Mesendoderm (in vitro differentiated cells): ENCODE results near the gene SRGN.
A peak's percentile ranks its signal among the peaks of the same experiment; 100 is the strongest.

Experiments used
- DNase-seq: peaks from one replicate; pipeline ENCODE4 v3.0.0; 2013
- H2AK5ac ChIP-seq: 2 replicates; pipeline ENCODE4 v1.6.1; 2013; ENCODE audit warnings: low read length, inconsistent platforms
- H2BK120ac ChIP-seq: 2 replicates; pipeline ENCODE4 v1.6.1; 2013; ENCODE audit warnings: low read depth, mild to moderate bottlenecking, low read length, moderate library complexity, mixed read lengths
- H2BK15ac ChIP-seq: replicated peaks from 2 replicates; pipeline ENCODE4 v1.6.1; 2013; ENCODE audit warnings: low read depth, mild to moderate bottlenecking, moderate library complexity
- H2BK5ac ChIP-seq: 2 replicates; pipeline ENCODE4 v1.6.1; 2013; ENCODE audit warnings: low read length, inconsistent platforms
- H3K18ac ChIP-seq: 2 replicates; pipeline ENCODE4 v1.6.1; 2013; ENCODE audit warnings: mild to moderate bottlenecking, low read length, mixed read lengths
- H3K23ac ChIP-seq: one replicate; pipeline ENCODE4 v1.6.1; 2013; ENCODE audit warnings: low read length
- H3K27ac ChIP-seq: 2 replicates; pipeline ENCODE4 v1.5.1; 2013; ENCODE audit warnings: low read depth, mild to moderate bottlenecking, inconsistent platforms, low read length, moderate library complexity
- H3K27me3 ChIP-seq: 2 replicates; pipeline ENCODE4 v1.6.1; 2013; ENCODE audit warnings: low read length, control low read depth, mild to moderate bottlenecking, inconsistent platforms; ENCODE audit not compliant: insufficient read depth, poor library complexity
- H3K36me3 ChIP-seq: 2 replicates; pipeline ENCODE4 v1.6.1; 2013; ENCODE audit warnings: low read length, inconsistent platforms; ENCODE audit not compliant: control insufficient read depth, insufficient read depth
- H3K4ac ChIP-seq: one replicate; pipeline ENCODE4 v1.6.1; 2013; ENCODE audit warnings: low read depth, mild to moderate bottlenecking, low read length, moderate library complexity
- H3K4me1 ChIP-seq: 2 replicates; pipeline ENCODE4 v1.6.1; 2013; ENCODE audit warnings: low read depth, low read length, inconsistent platforms; ENCODE audit not compliant: control insufficient read depth
- H3K4me2 ChIP-seq: 2 replicates; pipeline ENCODE4 v1.6.1; 2013; ENCODE audit warnings: low read length
- H3K4me3 ChIP-seq: 2 replicates; pipeline ENCODE4 v1.5.1; 2013; ENCODE audit warnings: mild to moderate bottlenecking, low read length
- H3K56ac ChIP-seq: one replicate; pipeline ENCODE4 v1.6.1; 2013; ENCODE audit warnings: low read length
- H3K79me1 ChIP-seq: 2 replicates; pipeline ENCODE4 v1.6.1; 2013; ENCODE audit warnings: low read length, inconsistent platforms
- H3K79me2 ChIP-seq: 2 replicates; pipeline ENCODE4 v1.6.1; 2013; ENCODE audit warnings: mild to moderate bottlenecking, low read length; ENCODE audit not compliant: control insufficient read depth, insufficient read depth
- H3K9ac ChIP-seq: 2 replicates; pipeline ENCODE4 v1.6.1; 2013; ENCODE audit warnings: low read length, inconsistent platforms
- H4K5ac ChIP-seq: one replicate; pipeline ENCODE4 v1.6.1; 2013; ENCODE audit warnings: low read length
- H4K8ac ChIP-seq: one replicate; pipeline ENCODE4 v1.6.1; 2013; ENCODE audit warnings: low read depth, mild to moderate bottlenecking, control low read depth, low read length, moderate library complexity
- WGBS: extraction: QIAGEN DNeasy Blood & Tissue Kit; methylation state at CpG from one replicate; pipeline ENCODE4 v1.1.7; 2013; ENCODE audit warnings: low lambda C conversion rate, missing lambda C conversion rate; ENCODE audit not compliant: insufficient coverage; ENCODE audit errors: extremely low coverage; 5-methylcytosine and 5-hydroxymethylcytosine counted together

Gene SRGN

GRCh38 chr10:69074532-69074931 is 13.4 kb upstream of the SRGN start:
- H2BK15ac ChIP-seq, result no peak overlapping the region
- H3K4ac ChIP-seq, result no peak overlapping the region
- no peak overlapping the region for H3K4me2 ChIP-seq
- H2AK5ac ChIP-seq, result no peak overlapping the region
- H4K5ac ChIP-seq, result no peak overlapping the region
- H3K27ac ChIP-seq, result no peak overlapping the region
- H3K79me2 ChIP-seq, result no peaks in the 10 kb centered on the region
- H3K23ac ChIP-seq, result no peak overlapping the region
- DNase-seq, result no peak
- no peaks in the 10 kb centered on the region for H3K4me1 ChIP-seq
- no peak overlapping the region for H3K56ac ChIP-seq
- H2BK120ac ChIP-seq, result no peak overlapping the region
- no CpG with 5 or more reads among the region's 4 CpGs for WGBS
- no peak overlapping the region for H2BK5ac ChIP-seq
- H3K79me1 ChIP-seq, result no peaks in the 10 kb centered on the region
- H4K8ac ChIP-seq, result no peak overlapping the region
- no peaks in the 10 kb centered on the region for H3K27me3 ChIP-seq
- no peak overlapping the region for H3K9ac ChIP-seq
- no peaks in the 10 kb centered on the region for H3K36me3 ChIP-seq
- H3K4me3 ChIP-seq, result no peak overlapping the region
- no peak overlapping the region for H3K18ac ChIP-seq

- H3K56ac ChIP-seq, result no peak overlapping the region
- H2BK5ac ChIP-seq, result no peak overlapping the region
- no peaks in the 10 kb centered on the region for H3K79me2 ChIP-seq
- no peak overlapping the region for H3K9ac ChIP-seq
- no peak overlapping the region for H4K5ac ChIP-seq
- H3K79me1 ChIP-seq, result no peaks in the 10 kb centered on the region
- no CpG with 5 or more reads among the region's 4 CpGs for WGBS
- no peak overlapping the region for H3K4me2 ChIP-seq
- no peaks in the 10 kb centered on the region for H3K36me3 ChIP-seq
- no peak overlapping the region for H3K4me3 ChIP-seq
- H3K4ac ChIP-seq, result no peak overlapping the region
- no peak overlapping the region for H3K18ac ChIP-seq
- H3K27me3 ChIP-seq, result no peaks in the 10 kb centered on the region
- H4K8ac ChIP-seq, result no peak overlapping the region
- no peaks in the 10 kb centered on the region for H3K4me1 ChIP-seq
- no peak overlapping the region for H2BK120ac ChIP-seq
- H2BK15ac ChIP-seq, result no peak overlapping the region
- H3K23ac ChIP-seq, result no peak overlapping the region
- H2AK5ac ChIP-seq, result no peak overlapping the region
- no peak for DNase-seq
- H3K27ac ChIP-seq, result no peak overlapping the region
Observed at GRCh38 chr10:69075431-69075830, 12.5 kb upstream of the SRGN start.

GRCh38 chr10:69078311-69078710 is 9.6 kb upstream of the SRGN start:
- no peaks in the 10 kb centered on the region for H3K79me2 ChIP-seq
- H4K5ac ChIP-seq, result no peak overlapping the region
- no peaks in the 10 kb centered on the region for H3K27me3 ChIP-seq
- no peak overlapping the region for H3K4ac ChIP-seq
- no peak overlapping the region for H3K27ac ChIP-seq
- H3K56ac ChIP-seq, result no peak overlapping the region
- no peaks in the 10 kb centered on the region for H3K4me1 ChIP-seq
- H2AK5ac ChIP-seq, result no peak overlapping the region
- no peak overlapping the region for H2BK15ac ChIP-seq
- H3K18ac ChIP-seq, result no peak overlapping the region
- no peak overlapping the region for H3K23ac ChIP-seq
- no peaks in the 10 kb centered on the region for H3K36me3 ChIP-seq
- no peak overlapping the region for H2BK5ac ChIP-seq
- no CpG with 5 or more reads among the region's 2 CpGs for WGBS
- H2BK120ac ChIP-seq, result no peak overlapping the region
- no peak overlapping the region for H3K4me3 ChIP-seq
- no peak overlapping the region for H4K8ac ChIP-seq
- H3K4me2 ChIP-seq, result no peak overlapping the region
- H3K79me1 ChIP-seq, result no peaks in the 10 kb centered on the region
- no peak for DNase-seq
- no peak overlapping the region for H3K9ac ChIP-seq

- no peak overlapping the region for H3K9ac ChIP-seq
- no peaks in the 10 kb centered on the region for H3K36me3 ChIP-seq
- H3K4me1 ChIP-seq, result no peaks in the 10 kb centered on the region
- DNase-seq, result no peak
- no CpG with 5 or more reads among the region's 4 CpGs for WGBS
- no peak overlapping the region for H3K56ac ChIP-seq
- no peak overlapping the region for H2BK120ac ChIP-seq
- H3K23ac ChIP-seq, result no peak overlapping the region
- H3K79me1 ChIP-seq, result no peaks in the 10 kb centered on the region
- H3K4ac ChIP-seq, result no peak overlapping the region
- no peak overlapping the region for H2BK15ac ChIP-seq
- H3K27ac ChIP-seq, result no peak overlapping the region
- no peak overlapping the region for H3K4me2 ChIP-seq
- no peaks in the 10 kb centered on the region for H3K27me3 ChIP-seq
- H4K5ac ChIP-seq, result no peak overlapping the region
- H2BK5ac ChIP-seq, result no peak overlapping the region
- no peak overlapping the region for H3K4me3 ChIP-seq
- H2AK5ac ChIP-seq, result no peak overlapping the region
- no peak overlapping the region for H4K8ac ChIP-seq
- H3K18ac ChIP-seq, result no peak overlapping the region
- H3K79me2 ChIP-seq, result no peaks in the 10 kb centered on the region
Observed at GRCh38 chr10:69080226-69080625, 7.7 kb upstream of the SRGN start.

- H2BK5ac ChIP-seq, result no peak overlapping the region
- H3K4me1 ChIP-seq, result peaks cover 3% of the 10 kb centered on the region
- H3K27me3 ChIP-seq, result no peaks in the 10 kb centered on the region
- peak overlapping the region; percentile 19 for H3K9ac ChIP-seq
- H3K4ac ChIP-seq, result no peak overlapping the region
- H3K56ac ChIP-seq, result peak overlapping the region; percentile 67
- H3K23ac ChIP-seq, result no peak overlapping the region
- H3K18ac ChIP-seq, result no peak overlapping the region
- no peak overlapping the region for H4K8ac ChIP-seq
- no peak overlapping the region for H4K5ac ChIP-seq
- no peaks in the 10 kb centered on the region for H3K79me2 ChIP-seq
- DNase-seq, result peak; percentile 26
- H2BK15ac ChIP-seq, result no peak overlapping the region
- no peaks in the 10 kb centered on the region for H3K79me1 ChIP-seq
- no peak overlapping the region for H3K4me3 ChIP-seq
- H3K4me2 ChIP-seq, result no peak overlapping the region
- H2AK5ac ChIP-seq, result no peak overlapping the region
- H2BK120ac ChIP-seq, result no peak overlapping the region
- H3K36me3 ChIP-seq, result no peaks in the 10 kb centered on the region
- WGBS, result no CpG with 5 or more reads among the region's 9 CpGs
- H3K27ac ChIP-seq, result no peak overlapping the region
Observed at GRCh38 chr10:69086001-69086509, 1.8 kb upstream of the SRGN start.

GRCh38 chr10:69088471-69088769 is 517 bp downstream of the SRGN start:
- H3K4ac ChIP-seq, result no peak overlapping the region
- peaks cover 3% of the 10 kb centered on the region for H3K4me1 ChIP-seq
- no peak overlapping the region for H2AK5ac ChIP-seq
- no peak overlapping the region for H3K9ac ChIP-seq
- H3K27ac ChIP-seq, result no peak overlapping the region
- no peak overlapping the region for H3K23ac ChIP-seq
- no peak overlapping the region for H3K18ac ChIP-seq
- H3K4me3 ChIP-seq, result no peak overlapping the region
- no peak overlapping the region for H3K4me2 ChIP-seq
- no peak overlapping the region for H2BK120ac ChIP-seq
- H2BK5ac ChIP-seq, result no peak overlapping the region
- H3K27me3 ChIP-seq, result no peaks in the 10 kb centered on the region
- H3K79me2 ChIP-seq, result no peaks in the 10 kb centered on the region
- no CpG with 5 or more reads among the region's 3 CpGs for WGBS
- no peak overlapping the region for H4K5ac ChIP-seq
- no peak overlapping the region for H2BK15ac ChIP-seq
- no peaks in the 10 kb centered on the region for H3K79me1 ChIP-seq
- no peak overlapping the region for H3K56ac ChIP-seq
- H3K36me3 ChIP-seq, result no peaks in the 10 kb centered on the region
- no peak overlapping the region for H4K8ac ChIP-seq
- DNase-seq, result no peak
